ENCODE data around the gene BCAS1.
"Not testable (repeated sequence)": the region's sequence is repeated elsewhere in the genome, so short reads cannot be mapped to it uniquely, and the experiment has no call there.

BCAS1 gene

GRCh38 chr20:53981752-53982437 is 88.5 kb downstream of the BCAS1 start:
- no peak for DNase-seq

- DNase-seq: no peak
Measured at GRCh38 chr20:53981130-53981529, 89.3 kb downstream of the BCAS1 start.

GRCh38 chr20:53980031-53980465 is 90.3 kb downstream of the BCAS1 start:
- no peak for DNase-seq

DNA sequence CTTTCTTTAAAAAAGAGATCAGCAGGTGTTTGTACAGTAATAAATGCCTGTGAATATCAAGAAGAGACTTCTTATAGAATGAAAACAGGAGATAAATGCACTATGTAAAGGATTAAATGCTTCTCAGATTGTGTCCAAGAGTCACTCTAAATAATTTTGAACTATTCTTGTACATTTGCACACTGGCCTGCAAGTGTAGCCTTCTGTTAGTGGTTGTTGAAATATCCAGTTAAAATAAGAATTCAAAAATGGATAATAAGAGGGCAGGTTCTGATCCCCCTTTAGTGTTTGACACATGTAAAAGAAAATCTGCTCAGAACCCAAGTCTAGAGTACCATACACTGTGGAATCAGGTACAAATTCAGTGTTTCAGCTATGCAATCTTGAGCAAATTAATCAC is 91.9 kb downstream of the BCAS1 start:
- DNase-seq: no peak

DNA sequence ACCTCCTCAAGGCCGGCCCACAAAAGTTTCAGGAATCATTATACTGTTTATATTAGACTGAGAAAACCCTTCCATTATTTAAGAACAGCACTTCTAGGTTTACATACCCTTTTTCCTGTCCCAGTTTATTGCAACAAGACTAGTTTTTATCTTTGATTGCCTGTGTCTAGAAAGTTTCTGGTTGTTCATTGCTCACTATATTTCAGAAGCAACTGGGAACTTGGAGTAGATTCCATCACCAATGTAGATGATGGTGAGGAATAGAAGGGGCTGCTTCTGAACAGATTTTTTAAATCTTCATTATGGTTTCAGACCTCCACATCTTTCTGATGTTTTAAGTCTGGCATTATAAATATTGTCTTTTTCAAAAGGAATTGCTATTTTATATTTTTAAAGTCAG is 93.0 kb downstream of the BCAS1 start:
- no peak for DNase-seq

DNA sequence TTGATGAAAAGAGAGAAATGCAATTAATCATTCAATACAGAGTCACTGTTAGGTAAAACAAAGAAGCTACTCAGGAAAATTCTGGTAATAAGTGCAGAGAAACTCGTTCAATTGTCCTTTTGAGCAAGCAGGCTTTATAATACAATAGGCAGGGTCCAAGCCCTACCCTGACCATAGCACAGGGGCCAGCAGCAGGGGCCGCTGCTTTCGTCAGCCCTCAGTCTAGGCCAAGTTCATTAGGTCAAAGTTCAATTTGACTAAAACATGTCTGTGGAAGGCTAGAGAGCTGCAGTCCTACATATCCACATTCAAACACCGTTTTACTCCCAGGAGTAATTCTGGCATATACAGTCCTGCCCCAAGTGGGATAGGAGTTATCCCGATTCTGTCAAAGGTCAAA is 94.6 kb downstream of the BCAS1 start:
- DNase-seq: no peak

DNA sequence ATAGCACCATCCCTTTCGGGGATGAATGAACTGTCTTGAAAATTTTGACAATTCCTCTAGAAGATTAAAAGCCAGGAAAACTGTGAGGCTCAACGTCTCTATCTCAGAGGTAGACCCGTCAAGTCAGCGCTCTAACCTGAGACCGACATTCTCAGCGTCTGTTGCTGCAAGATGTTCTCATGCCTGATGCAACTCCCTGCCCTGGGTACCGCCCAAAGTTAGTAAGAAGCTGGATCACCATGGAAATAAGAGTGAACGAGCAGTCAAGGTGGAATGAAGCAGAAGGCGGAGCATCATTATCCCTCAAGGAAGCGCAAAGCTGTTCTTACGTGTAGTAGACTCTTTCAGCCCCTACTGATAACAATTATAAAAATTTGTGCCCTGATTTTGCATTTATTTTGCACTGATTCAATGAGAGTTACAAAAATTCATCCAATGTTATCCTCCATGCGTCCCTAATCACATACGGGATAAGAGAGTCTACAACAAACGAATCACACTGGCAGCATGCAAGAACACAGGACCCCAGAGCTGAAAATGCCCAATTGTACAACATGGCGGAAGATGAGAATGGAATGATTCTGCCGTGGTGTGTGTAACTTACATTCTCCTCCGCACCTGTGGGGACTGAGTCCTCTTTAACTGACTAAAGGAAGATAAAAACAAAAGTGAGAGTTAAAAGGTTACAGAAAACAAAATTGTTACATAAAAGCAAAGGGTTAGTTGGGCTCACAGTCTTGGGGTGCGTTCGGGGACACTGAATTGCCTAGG is 95.4 kb downstream of the BCAS1 start:
- no peak for DNase-seq

- not testable (repeated sequence) for DNase-seq
Measured at GRCh38 chr20:53973882-53974281, 96.5 kb downstream of the BCAS1 start.

GRCh38 chr20:53972179-53972578 is 98.2 kb downstream of the BCAS1 start:
- no peak for DNase-seq

- DNase-seq: no peak
Measured at GRCh38 chr20:53971096-53971683, 99.2 kb downstream of the BCAS1 start.

DNA sequence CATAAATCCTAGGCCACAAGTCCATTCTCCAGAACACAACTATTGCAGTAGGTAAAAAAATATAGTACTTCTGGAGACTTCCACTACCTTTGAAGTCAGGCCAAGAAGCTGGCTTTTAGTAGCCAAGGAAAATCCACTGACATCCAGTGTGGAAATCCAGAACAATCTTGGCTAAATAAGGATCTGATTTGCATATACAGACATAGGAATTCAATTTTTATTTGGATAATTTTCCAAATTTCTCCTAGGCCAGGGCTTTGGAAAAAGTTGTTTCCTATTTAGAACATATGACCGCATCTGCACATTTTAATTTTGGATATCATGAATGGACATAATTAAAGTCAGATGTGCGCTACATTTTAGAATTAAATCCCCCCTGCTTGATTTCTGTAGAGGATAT is 100.2 kb downstream of the BCAS1 start:
- DNase-seq: no peak

- DNase-seq: no peak
Measured at GRCh38 chr20:53967527-53967926, 102.9 kb downstream of the BCAS1 start.

DNA sequence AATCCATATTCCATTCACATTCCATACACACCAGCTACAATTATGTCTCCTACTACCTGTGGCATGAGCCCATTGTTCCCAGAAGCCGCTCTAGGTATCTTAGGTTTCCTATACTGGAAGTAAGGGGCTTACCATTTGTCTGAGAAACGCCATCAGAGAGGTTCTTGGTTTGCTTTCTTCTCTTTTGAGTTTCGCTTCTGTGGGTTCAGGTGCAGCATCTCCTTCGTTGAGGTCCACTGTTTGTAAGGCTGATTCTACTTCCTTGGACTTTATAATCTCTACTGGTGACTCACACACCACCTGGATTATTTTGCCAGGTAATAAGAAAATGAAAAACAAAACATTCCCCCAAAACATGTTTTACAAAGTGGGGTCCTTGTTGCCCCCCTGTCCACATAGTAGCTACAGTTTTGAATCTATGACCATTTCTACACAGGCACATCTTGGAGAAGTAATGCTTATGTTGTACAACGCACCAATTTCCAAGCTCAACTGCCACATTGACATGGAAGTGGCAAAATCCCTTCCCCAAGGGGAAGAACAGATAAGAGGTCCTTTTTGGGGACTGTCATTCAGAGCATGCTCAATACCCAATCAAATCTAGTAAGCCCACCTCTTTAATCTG is 103.5 kb downstream of the BCAS1 start:
- DNase-seq: no peak

DNA sequence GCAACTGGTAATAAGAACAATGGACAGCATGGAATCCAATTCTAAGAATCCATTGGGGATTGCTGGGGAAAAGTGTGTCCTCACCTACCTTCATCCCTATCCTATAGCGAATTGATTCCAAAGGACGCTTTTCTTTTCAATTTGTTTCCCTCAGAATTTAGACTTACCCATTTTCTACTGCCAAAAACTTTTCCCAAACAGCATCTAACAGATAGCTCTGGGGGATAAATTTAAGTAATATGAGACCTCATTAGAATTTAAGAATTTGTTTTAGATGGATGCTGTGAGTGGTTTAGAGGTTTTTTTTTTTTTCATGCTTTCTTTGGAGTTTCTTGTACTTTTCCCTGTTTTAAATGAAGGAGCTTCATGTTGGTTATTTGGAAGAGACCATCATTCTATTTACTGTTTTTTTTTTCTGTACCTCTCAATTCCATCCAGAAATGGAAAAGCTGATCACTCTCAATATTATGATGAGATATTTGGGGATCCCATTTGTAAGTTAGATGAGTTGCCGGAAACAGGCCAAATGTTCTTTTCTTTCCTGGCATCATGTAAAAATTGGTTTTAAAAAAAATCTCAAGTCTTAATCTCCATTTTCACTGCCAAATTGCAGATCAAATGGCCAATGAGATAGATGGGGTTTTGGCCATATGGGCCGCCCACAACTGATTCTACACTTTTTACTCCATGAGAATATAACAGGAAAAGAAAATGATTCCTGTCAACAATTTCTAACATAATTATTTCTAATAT is 105.7 kb downstream of the BCAS1 start:
- no peak for DNase-seq

GRCh38 chr20:53964067-53964466 is 106.3 kb downstream of the BCAS1 start:
- no peak for DNase-seq

DNA sequence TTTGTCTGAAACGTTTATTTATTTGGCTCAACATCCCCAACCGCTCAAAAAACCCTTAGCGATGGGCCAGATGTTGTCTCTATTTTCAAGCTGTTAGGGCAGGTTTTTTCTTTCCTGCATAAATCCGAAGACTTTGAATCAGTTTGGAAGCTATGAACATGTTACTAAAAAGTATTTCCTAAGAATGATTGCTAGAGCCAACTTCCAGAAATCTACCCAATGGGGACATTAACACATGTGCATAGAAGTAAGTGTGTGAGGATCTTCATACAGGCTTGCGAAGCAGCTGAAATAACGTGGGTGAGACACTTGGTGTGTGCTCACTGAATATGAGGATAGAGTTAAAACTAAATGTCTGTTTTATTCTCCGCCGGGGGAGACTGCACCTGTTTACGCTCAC is 106.8 kb downstream of the BCAS1 start:
- DNase-seq: no peak

GRCh38 chr20:53962388-53962787 is 108.0 kb downstream of the BCAS1 start:
- no peak for DNase-seq

DNA sequence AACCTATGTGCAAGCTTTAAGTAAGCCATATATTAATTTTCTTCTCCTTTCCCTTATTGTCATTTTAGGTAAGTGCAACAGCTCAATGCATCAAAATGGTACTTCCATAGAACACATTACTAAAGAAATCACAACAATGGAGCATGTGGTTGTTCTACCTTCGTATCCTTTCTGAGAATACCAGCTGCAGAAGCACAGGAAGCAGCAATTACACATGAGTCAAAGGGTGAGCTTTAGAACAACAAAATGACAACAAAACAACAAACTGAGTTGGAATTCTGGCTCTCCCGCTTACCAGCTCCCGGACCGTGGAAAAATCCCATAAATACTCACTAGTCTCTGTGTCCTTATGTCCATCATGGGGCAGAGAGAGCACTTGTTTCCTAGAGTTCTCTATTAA is 108.9 kb downstream of the BCAS1 start:
- DNase-seq: no peak

- no peak for DNase-seq
Measured at GRCh38 chr20:53960579-53961272, 109.7 kb downstream of the BCAS1 start.

GRCh38 chr20:53959911-53960578 is 110.3 kb downstream of the BCAS1 start:
- DNase-seq: no peak

DNA sequence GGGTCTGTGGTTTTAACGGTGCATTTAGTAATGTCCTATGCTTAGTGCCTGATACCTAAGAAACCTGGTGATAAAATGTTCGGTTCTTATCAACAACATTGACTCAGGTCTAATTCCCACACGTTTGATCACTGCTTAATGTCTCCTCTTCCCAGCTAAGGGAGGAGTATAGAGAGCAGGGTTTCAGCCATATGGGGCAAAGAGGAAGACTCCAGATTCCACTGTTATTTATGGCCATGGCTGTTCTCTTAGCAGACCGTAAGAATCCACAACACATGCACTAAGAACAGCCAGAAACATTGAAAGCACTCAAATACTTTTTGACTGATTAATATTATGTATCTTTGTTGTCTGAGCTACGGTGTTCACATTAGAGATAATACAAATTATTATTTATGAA is 112.1 kb downstream of the BCAS1 start:
- DNase-seq: no peak

All from OCI-M1 (cell line).